H9 (cell line): ENCODE measurements around the gene GAL3ST2. TPM values are rescaled to one million over a fixed set of nuclear protein-coding genes. Genes with fewer than 3 reads are reported as not detected.

ENCODE experiments used
- DNase-seq: peaks from one replicate; pipeline ENCODE4 v3.0.0-alpha.2; 2017
- H2AFZ ChIP-seq: one replicate; pipeline ENCODE4 v1.6.1; 2013; ENCODE audit warnings: mild to moderate bottlenecking, low read length, control low read depth, moderate library complexity
- H2AK5ac ChIP-seq: 2 replicates; pipeline ENCODE4 v1.6.1; 2013; ENCODE audit warnings: low read length, control low read depth, mixed read lengths; ENCODE audit not compliant: insufficient read length
- H2BK120ac ChIP-seq: one replicate; pipeline ENCODE4 v1.6.1; 2013; ENCODE audit warnings: low read depth, mild to moderate bottlenecking, low read length, control low read depth, inconsistent platforms; ENCODE audit not compliant: poor library complexity, severe bottlenecking
- H2BK12ac ChIP-seq: 2 replicates; pipeline ENCODE4 v1.6.1; 2013; ENCODE audit warnings: low read length, control low read depth, mixed read lengths, low read depth; ENCODE audit not compliant: insufficient read length
- H2BK15ac ChIP-seq: 2 replicates; pipeline ENCODE4 v1.6.1; 2013; ENCODE audit warnings: low read depth, low read length, control low read depth
- H2BK20ac ChIP-seq: one replicate; pipeline ENCODE4 v1.6.1; 2013; ENCODE audit warnings: low read depth, mild to moderate bottlenecking, low read length, control low read depth, inconsistent platforms; ENCODE audit not compliant: poor library complexity, severe bottlenecking
- H2BK5ac ChIP-seq: 2 replicates; pipeline ENCODE4 v1.6.1; 2013; ENCODE audit warnings: low read length, control low read depth, mixed read lengths; ENCODE audit not compliant: insufficient read length
- H3K14ac ChIP-seq: 2 replicates; pipeline ENCODE4 v1.6.1; 2013; ENCODE audit warnings: low read length, control low read depth; ENCODE audit not compliant: insufficient read depth
- H3K18ac ChIP-seq: 2 replicates; pipeline ENCODE4 v1.6.1; 2013; ENCODE audit warnings: low read depth, mild to moderate bottlenecking, mixed read lengths, low read length, control low read depth; ENCODE audit not compliant: insufficient read length
- H3K23ac ChIP-seq: 2 replicates; pipeline ENCODE4 v1.6.1; 2013; ENCODE audit warnings: low read length, control low read depth, mixed read lengths, low read depth; ENCODE audit not compliant: insufficient read length
- H3K23me2 ChIP-seq: 2 replicates; pipeline ENCODE4 v1.6.1; 2013; ENCODE audit warnings: low read depth, mild to moderate bottlenecking, mixed read lengths, low read length, control low read depth; ENCODE audit not compliant: insufficient read length, poor library complexity, severe bottlenecking
- H3K27ac ChIP-seq: 2 replicates; pipeline ENCODE4 v1.5.1; 2013; ENCODE audit warnings: low read length, control low read depth, mixed read lengths, low read depth; ENCODE audit not compliant: insufficient read length
- H3K27me3 ChIP-seq: 2 replicates; pipeline ENCODE4 v1.6.1; 2013; ENCODE audit warnings: low read length, control low read depth, inconsistent platforms; ENCODE audit not compliant: insufficient read depth
- H3K4ac ChIP-seq: 2 replicates; pipeline ENCODE4 v1.6.1; 2013; ENCODE audit warnings: low read depth, mild to moderate bottlenecking, control low read depth, inconsistent platforms, low read length, moderate library complexity
- H3K4me1 ChIP-seq: 2 replicates; pipeline ENCODE4 v1.6.1; 2013; ENCODE audit warnings: low read length, control low read depth, inconsistent platforms; ENCODE audit not compliant: insufficient read depth
- H3K4me2 ChIP-seq: 2 replicates; pipeline ENCODE4 v1.6.1; 2013; ENCODE audit warnings: low read length, control low read depth, mixed read lengths; ENCODE audit not compliant: insufficient read length, insufficient read depth
- H3K56ac ChIP-seq: 2 replicates; pipeline ENCODE4 v1.6.1; 2013; ENCODE audit warnings: low read depth, mild to moderate bottlenecking, mixed read lengths, low read length, control low read depth; ENCODE audit not compliant: insufficient read length
- H3K79me1 ChIP-seq: 2 replicates; pipeline ENCODE4 v1.6.1; 2013; ENCODE audit warnings: low read depth, mild to moderate bottlenecking, moderate library complexity, low read length, control low read depth, inconsistent platforms; ENCODE audit not compliant: insufficient read depth, poor library complexity, severe bottlenecking
- H3K79me2 ChIP-seq: 2 replicates; pipeline ENCODE4 v1.6.1; 2013; ENCODE audit warnings: low read length, control low read depth, inconsistent platforms; ENCODE audit not compliant: insufficient read depth
- H3K9ac ChIP-seq: 2 replicates; pipeline ENCODE4 v1.6.1; 2013; ENCODE audit warnings: low read length, control low read depth, mixed read lengths; ENCODE audit not compliant: insufficient read length; ENCODE audit errors: extremely low read depth
- H3K9me3 ChIP-seq: one replicate; pipeline ENCODE4 v1.6.1; 2013; ENCODE audit warnings: low read depth, low read length, inconsistent platforms; ENCODE audit not compliant: control insufficient read depth
- H3T11ph ChIP-seq: one replicate; pipeline ENCODE4 v1.6.1; 2013; ENCODE audit warnings: mild to moderate bottlenecking, low read length, control low read depth, inconsistent platforms
- H4K20me1 ChIP-seq: one replicate; pipeline ENCODE4 v1.6.1; 2013; ENCODE audit not compliant: control insufficient read depth, insufficient read length, insufficient read depth
- H4K5ac ChIP-seq: 2 replicates; pipeline ENCODE4 v1.6.1; 2013; ENCODE audit warnings: low read depth, mild to moderate bottlenecking, mixed read lengths, low read length, control low read depth; ENCODE audit not compliant: insufficient read length
- H4K8ac ChIP-seq: replicated peaks from 2 replicates; pipeline ENCODE4 v1.6.1; 2013; ENCODE audit warnings: low read length, control low read depth, mixed read lengths, low read depth; ENCODE audit not compliant: insufficient read length
- H4K91ac ChIP-seq: 2 replicates; pipeline ENCODE4 v1.6.1; 2013; ENCODE audit warnings: low read depth, mild to moderate bottlenecking, moderate library complexity, mixed read lengths, low read length, control low read depth; ENCODE audit not compliant: insufficient read length
- H3K27ac Mint-ChIP-seq, 3 experiments: 2 replicates in 2 of 3; 3 replicates in 1 of 3; pipeline ENCODE4 v1.8.0; 2020 to 2021; ENCODE audit warnings: mixed read lengths in 3 of 3, mild to moderate bottlenecking in 1 of 3, moderate library complexity in 1 of 3
- H3K27me3 Mint-ChIP-seq: 2 replicates; pipeline ENCODE4 v1.8.0; 2021; ENCODE audit warnings: low read depth, mild to moderate bottlenecking, moderate library complexity, mixed read lengths
- H3K36me3 Mint-ChIP-seq, 3 experiments: 2 replicates in 2 of 3; 3 replicates in 1 of 3; pipeline ENCODE4 v1.8.0; 2020 to 2021; ENCODE audit warnings: low read depth in 3 of 3, mixed read lengths in 3 of 3; ENCODE audit not compliant: insufficient read depth in 1 of 3
- H3K4me1 Mint-ChIP-seq, 2 experiments: 2 replicates each; pipeline ENCODE4 v1.8.0; 2020; ENCODE audit warnings: mixed read lengths in 2 of 2
- H3K4me3 Mint-ChIP-seq, 2 experiments: 2 replicates in 1 of 2; 3 replicates in 1 of 2; pipeline ENCODE4 v1.8.0; 2020 to 2021; ENCODE audit warnings: mild to moderate bottlenecking in 2 of 2, mixed read lengths in 2 of 2, moderate library complexity in 1 of 2
- H3K9me3 Mint-ChIP-seq, 2 experiments: 2 replicates in 1 of 2; 3 replicates in 1 of 2; pipeline ENCODE4 v1.8.0; 2020; ENCODE audit warnings: mild to moderate bottlenecking in 2 of 2, mixed read lengths in 2 of 2, moderate library complexity in 1 of 2
- WGBS: extraction: QIAGEN DNeasy Blood & Tissue Kit; methylation state at CpG from one replicate; pipeline ENCODE4 v1.1.7; 2013; ENCODE audit warnings: missing lambda C conversion rate, low lambda C conversion rate, mixed read lengths; ENCODE audit not compliant: insufficient read length; ENCODE audit errors: extremely low coverage; 5-methylcytosine and 5-hydroxymethylcytosine counted together
- total RNA-seq: library from RNA; stranded (reverse); gene quantifications from 2 replicates; pipeline ENCODE4 v1.2.1, GENCODE V29; 2021
- TF ChIP-seq, protein P1 (sequence below): fragments of 200-600 bp; sonication (generic); conservative IDR thresholded peaks from 3 replicates; pipeline ENCODE4 v1.8.0; 2021; ENCODE audit warnings: antibody characterized with exemption, mild to moderate bottlenecking

Gene GAL3ST2
- total RNA-seq, 1 experiment from 2014 or later: 0.33 TPM

DNA sequence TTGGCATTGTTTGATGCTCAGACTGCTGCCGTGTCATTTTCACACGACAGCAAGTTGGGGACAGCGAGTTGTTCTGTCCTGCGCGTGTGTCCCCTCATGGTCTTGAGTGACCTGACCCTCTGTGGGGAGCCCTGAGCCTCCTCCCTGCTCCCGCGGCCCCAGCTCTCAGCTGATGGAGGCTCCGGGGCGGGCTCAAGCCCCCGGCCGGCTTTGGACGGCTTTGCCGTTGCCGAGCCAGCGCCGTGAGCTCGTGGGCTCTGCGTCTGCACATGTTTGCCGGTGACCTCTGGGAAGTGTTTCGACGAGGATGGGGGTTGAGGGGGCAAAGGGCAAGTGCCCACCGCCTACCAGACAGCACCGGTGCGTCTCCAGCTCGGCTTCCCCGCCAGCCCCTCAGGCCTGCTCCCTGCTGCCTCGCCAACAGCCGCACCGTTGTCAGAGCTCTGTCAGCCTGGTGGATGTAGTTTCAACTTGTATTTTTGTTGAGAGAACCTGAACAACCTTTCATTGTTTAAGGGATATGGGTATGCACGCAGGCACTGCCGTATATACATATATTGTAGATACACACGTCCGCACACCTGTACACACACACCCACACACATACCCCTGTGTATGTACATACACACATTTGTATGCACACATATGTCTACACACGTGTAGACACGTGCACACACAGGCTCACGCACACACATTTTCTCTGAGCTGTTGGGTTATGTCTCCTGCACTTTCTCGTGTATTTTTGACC, 68.4 kb downstream of the GAL3ST2 start:
- Mint-ChIP-seq H3K4me1 (peaks cover 7 to 28% of the 10 kb centered on the region in 2 experiments), H3K4me3 (peak overlapping the region; percentile 58 to 80; a peak in 4 of 5 replicates), H3K27me3 (peaks cover 48% of the 10 kb centered on the region), H3K36me3 (peaks cover 0 to 1% (median 0%) of the 10 kb centered on the region in 3 experiments; a peak in 1 of 7 replicates), H3K27ac (no peak overlapping the region), H3K9me3 (peaks cover 0 to 4% of the 10 kb centered on the region in 2 experiments; a peak in 1 of 5 replicates)
- H2BK20ac ChIP-seq: no peak overlapping the region
- no peak overlapping the region for H2BK5ac ChIP-seq
- H3K79me1 ChIP-seq: no peaks in the 10 kb centered on the region
- H4K91ac ChIP-seq: no peak overlapping the region
- no CpG with 5 or more reads among the region's 37 CpGs for WGBS
- no peaks in the 10 kb centered on the region for H3K9me3 ChIP-seq
- peak; percentile 23 for DNase-seq
- peaks cover 2% of the 10 kb centered on the region; the same call in 1 of the 2 replicates for H3K27me3 ChIP-seq
- no peaks in the 10 kb centered on the region for H4K20me1 ChIP-seq
- H2BK15ac ChIP-seq: no peak overlapping the region
- no peak overlapping the region for H3K27ac ChIP-seq
- H2BK12ac ChIP-seq: no peak overlapping the region
- no peaks in the 10 kb centered on the region for H3K23me2 ChIP-seq
- no peak overlapping the region for H4K8ac ChIP-seq
- H2BK120ac ChIP-seq: no peak overlapping the region
- no peaks in the 10 kb centered on the region; the same call in 1 of the 2 replicates for H3K4me1 ChIP-seq
- no peak overlapping the region for H3T11ph ChIP-seq
- TF ChIP-seq, protein P1, sequence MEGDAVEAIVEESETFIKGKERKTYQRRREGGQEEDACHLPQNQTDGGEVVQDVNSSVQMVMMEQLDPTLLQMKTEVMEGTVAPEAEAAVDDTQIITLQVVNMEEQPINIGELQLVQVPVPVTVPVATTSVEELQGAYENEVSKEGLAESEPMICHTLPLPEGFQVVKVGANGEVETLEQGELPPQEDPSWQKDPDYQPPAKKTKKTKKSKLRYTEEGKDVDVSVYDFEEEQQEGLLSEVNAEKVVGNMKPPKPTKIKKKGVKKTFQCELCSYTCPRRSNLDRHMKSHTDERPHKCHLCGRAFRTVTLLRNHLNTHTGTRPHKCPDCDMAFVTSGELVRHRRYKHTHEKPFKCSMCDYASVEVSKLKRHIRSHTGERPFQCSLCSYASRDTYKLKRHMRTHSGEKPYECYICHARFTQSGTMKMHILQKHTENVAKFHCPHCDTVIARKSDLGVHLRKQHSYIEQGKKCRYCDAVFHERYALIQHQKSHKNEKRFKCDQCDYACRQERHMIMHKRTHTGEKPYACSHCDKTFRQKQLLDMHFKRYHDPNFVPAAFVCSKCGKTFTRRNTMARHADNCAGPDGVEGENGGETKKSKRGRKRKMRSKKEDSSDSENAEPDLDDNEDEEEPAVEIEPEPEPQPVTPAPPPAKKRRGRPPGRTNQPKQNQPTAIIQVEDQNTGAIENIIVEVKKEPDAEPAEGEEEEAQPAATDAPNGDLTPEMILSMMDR: no peak
- H2AFZ ChIP-seq: no peak overlapping the region
- H3K4me2 ChIP-seq: no peak overlapping the region
- H3K23ac ChIP-seq: no peak overlapping the region
- no peak overlapping the region for H3K18ac ChIP-seq
- no peaks in the 10 kb centered on the region for H3K79me2 ChIP-seq
- no peak overlapping the region for H3K4ac ChIP-seq
- H3K14ac ChIP-seq: no peak overlapping the region
- no peak overlapping the region for H4K5ac ChIP-seq
- no peak overlapping the region for H2AK5ac ChIP-seq
- H3K9ac ChIP-seq: no peak overlapping the region
- H3K56ac ChIP-seq: no peak overlapping the region
